HepG2 (cell line): ENCODE data around the gene PRCD. TPM values are rescaled to one million over a fixed set of nuclear protein-coding genes. Genes with fewer than 3 reads are reported as not detected.

Source experiments
- CHD4 ChIP-seq: fragments of 200-600 bp; sonication (generic); IDR thresholded peaks from 2 replicates; pipeline ENCODE4 v1.7.0; 2017; ENCODE audit warnings: mild to moderate bottlenecking, low read length, borderline replicate concordance
- ELF1 ChIP-seq: sonication (generic); formaldehyde crosslinking; IDR thresholded peaks from 2 replicates; pipeline ENCODE4 v1.4.0; 2020; ENCODE audit warnings: missing genetic modification reagents
- HIC2 ChIP-seq: sonication (generic); formaldehyde crosslinking; IDR thresholded peaks from 2 replicates; pipeline ENCODE4 v1.9.0; 2022; ENCODE audit warnings: low read depth, missing genetic modification reagents
- JARID2 ChIP-seq: sonication (generic); formaldehyde crosslinking; IDR thresholded peaks from 2 replicates; pipeline ENCODE4 v1.8.1; 2023; ENCODE audit warnings: missing genetic modification reagents, inconsistent platforms; ENCODE audit not compliant: insufficient replicate concordance
- LCORL ChIP-seq, 2 experiments: fragments of 450-650 bp in 1 of 2; sonication (generic) in 1 of 2; formaldehyde crosslinking in 1 of 2; IDR thresholded peaks; 2 replicates each; pipeline versions ENCODE4 v1.5.0 to v1.6.1; 2017 to 2020; ENCODE audit warnings: antibody characterized with exemption in 1 of 2, missing genetic modification reagents in 1 of 2
- NRL ChIP-seq: sonication (generic); formaldehyde crosslinking; IDR thresholded peaks from 2 replicates; pipeline ENCODE4 v1.5.0; 2020; ENCODE audit warnings: missing genetic modification reagents, mild to moderate bottlenecking, moderate library complexity, borderline replicate concordance
- REXO4 ChIP-seq: sonication (generic); formaldehyde crosslinking; IDR thresholded peaks from 2 replicates; pipeline ENCODE4 v1.8.0; 2022; ENCODE audit warnings: missing genetic modification reagents, mild to moderate bottlenecking, borderline replicate concordance
- RFX3 ChIP-seq: IDR thresholded peaks from 2 replicates; pipeline ENCODE4 v1.6.1; 2016; ENCODE audit warnings: missing biosample characterization, missing genetic modification reagents
- SALL2 ChIP-seq: sonication (generic); formaldehyde crosslinking; IDR thresholded peaks from 2 replicates; pipeline ENCODE4 v1.8.1; 2023; ENCODE audit warnings: mild to moderate bottlenecking, missing genetic modification reagents, inconsistent platforms
- TFE3 ChIP-seq: IDR thresholded peaks from 2 replicates; pipeline ENCODE4 v1.6.1; 2016
- UBTF ChIP-seq: sonication (generic); formaldehyde crosslinking; IDR thresholded peaks from 2 replicates; pipeline ENCODE4 v1.4.0; 2020; ENCODE audit warnings: mild to moderate bottlenecking, missing genetic modification reagents
- ZBTB44 ChIP-seq: sonication (generic); formaldehyde crosslinking; IDR thresholded peaks from 2 replicates; pipeline ENCODE4 v1.4.0; 2020; ENCODE audit warnings: missing genetic modification reagents
- ZNF547 ChIP-seq: sonication (generic); formaldehyde crosslinking; IDR thresholded peaks from 2 replicates; pipeline ENCODE4 v1.5.1; 2020; ENCODE audit warnings: mild to moderate bottlenecking, missing genetic modification reagents
- ZNF615 ChIP-seq: sonication (generic); formaldehyde crosslinking; IDR thresholded peaks from 2 replicates; pipeline ENCODE4 v1.5.0; 2020; ENCODE audit warnings: mild to moderate bottlenecking, missing genetic modification reagents, borderline replicate concordance
- polyA plus RNA-seq, 8 experiments: library from polyadenylated mRNA; depleted of rRNA in 3 of 8; stranded (reverse) in 7 of 8; unstranded in 1 of 8; fragments of >200 nt; fragmentation: Illumina TruSeq in 4 of 8; extraction: Trizol in 4 of 8; gene quantifications; 2 replicates each; pipeline versions ENCODE4 v1.2.1 to v1.2.3, GENCODE V29; 2011 to 2016; ENCODE audit warnings: low read depth in 4 of 8, missing spikeins in 1 of 8, mixed read lengths in 1 of 8; ENCODE audit not compliant: insufficient read depth in 1 of 8
- total RNA-seq, 5 experiments: library from RNA; depleted of rRNA; stranded (reverse); fragments of >200 nt; fragmentation: Illumina TruSeq; extraction: Trizol; gene quantifications; 2 replicates each; pipeline ENCODE4 v1.2.3, GENCODE V29; 2016; ENCODE audit warnings: low read depth in 1 of 5
- TF ChIP-seq, protein P1 (sequence below): sonication (generic); formaldehyde crosslinking; IDR thresholded peaks from 2 replicates; pipeline ENCODE4 v1.5.0; 2020; ENCODE audit warnings: mild to moderate bottlenecking, missing genetic modification reagents
- TF ChIP-seq, protein P2 (sequence below): sonication (generic); formaldehyde crosslinking; IDR thresholded peaks from 2 replicates; pipeline ENCODE4 v1.9.0; 2022; ENCODE audit warnings: missing genetic modification reagents, mild to moderate bottlenecking, borderline replicate concordance

Gene PRCD
- total and polyA plus RNA-seq, 2 of the 13 experiments (the other 11 are each of a cell fraction or from before 2014, with no cell fraction given): 0.51 TPM; not detected in 1

- TF ChIP-seq HIC2 (CRISPR knock-in tag): 0 out of 2 replicates have a peak, but pooled peaks have one; percentile 32
- no peak for TF ChIP-seq RFX3
- TF ChIP-seq UBTF (CRISPR knock-in tag): 0 out of 2 replicates have a peak, but pooled peaks have one; percentile 18
- TF ChIP-seq JARID2 (CRISPR knock-in tag): no peak
- TF ChIP-seq, protein P1, sequence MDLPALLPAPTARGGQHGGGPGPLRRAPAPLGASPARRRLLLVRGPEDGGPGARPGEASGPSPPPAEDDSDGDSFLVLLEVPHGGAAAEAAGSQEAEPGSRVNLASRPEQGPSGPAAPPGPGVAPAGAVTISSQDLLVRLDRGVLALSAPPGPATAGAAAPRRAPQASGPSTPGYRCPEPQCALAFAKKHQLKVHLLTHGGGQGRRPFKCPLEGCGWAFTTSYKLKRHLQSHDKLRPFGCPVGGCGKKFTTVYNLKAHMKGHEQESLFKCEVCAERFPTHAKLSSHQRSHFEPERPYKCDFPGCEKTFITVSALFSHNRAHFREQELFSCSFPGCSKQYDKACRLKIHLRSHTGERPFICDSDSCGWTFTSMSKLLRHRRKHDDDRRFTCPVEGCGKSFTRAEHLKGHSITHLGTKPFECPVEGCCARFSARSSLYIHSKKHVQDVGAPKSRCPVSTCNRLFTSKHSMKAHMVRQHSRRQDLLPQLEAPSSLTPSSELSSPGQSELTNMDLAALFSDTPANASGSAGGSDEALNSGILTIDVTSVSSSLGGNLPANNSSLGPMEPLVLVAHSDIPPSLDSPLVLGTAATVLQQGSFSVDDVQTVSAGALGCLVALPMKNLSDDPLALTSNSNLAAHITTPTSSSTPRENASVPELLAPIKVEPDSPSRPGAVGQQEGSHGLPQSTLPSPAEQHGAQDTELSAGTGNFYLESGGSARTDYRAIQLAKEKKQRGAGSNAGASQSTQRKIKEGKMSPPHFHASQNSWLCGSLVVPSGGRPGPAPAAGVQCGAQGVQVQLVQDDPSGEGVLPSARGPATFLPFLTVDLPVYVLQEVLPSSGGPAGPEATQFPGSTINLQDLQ (CRISPR knock-in tag): no peak
- no peak for TF ChIP-seq ZNF547 (CRISPR knock-in tag)
- TF ChIP-seq ELF1 (CRISPR knock-in tag): no peak
- TF ChIP-seq TFE3 (CRISPR knock-in tag): peak; percentile 32; the same call in 1 of the 2 replicates
- no peak for TF ChIP-seq CHD4
- TF ChIP-seq SALL2 (CRISPR knock-in tag): no peak
- no peak for TF ChIP-seq REXO4 (CRISPR knock-in tag)
- TF ChIP-seq, protein P2, sequence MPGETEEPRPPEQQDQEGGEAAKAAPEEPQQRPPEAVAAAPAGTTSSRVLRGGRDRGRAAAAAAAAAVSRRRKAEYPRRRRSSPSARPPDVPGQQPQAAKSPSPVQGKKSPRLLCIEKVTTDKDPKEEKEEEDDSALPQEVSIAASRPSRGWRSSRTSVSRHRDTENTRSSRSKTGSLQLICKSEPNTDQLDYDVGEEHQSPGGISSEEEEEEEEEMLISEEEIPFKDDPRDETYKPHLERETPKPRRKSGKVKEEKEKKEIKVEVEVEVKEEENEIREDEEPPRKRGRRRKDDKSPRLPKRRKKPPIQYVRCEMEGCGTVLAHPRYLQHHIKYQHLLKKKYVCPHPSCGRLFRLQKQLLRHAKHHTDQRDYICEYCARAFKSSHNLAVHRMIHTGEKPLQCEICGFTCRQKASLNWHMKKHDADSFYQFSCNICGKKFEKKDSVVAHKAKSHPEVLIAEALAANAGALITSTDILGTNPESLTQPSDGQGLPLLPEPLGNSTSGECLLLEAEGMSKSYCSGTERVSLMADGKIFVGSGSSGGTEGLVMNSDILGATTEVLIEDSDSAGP (CRISPR knock-in tag): 0 out of 2 replicates have a peak, but pooled peaks have one; percentile 32
- peak; percentile 60; the same call in 1 of the 2 replicates for TF ChIP-seq NRL (CRISPR knock-in tag)
- TF ChIP-seq ZBTB44 (CRISPR knock-in tag): no peak
- TF ChIP-seq ZNF615 (CRISPR knock-in tag): no peak
- no peak for TF ChIP-seq LCORL (IDR thresholded peaks at IDR 0.05)
- TF ChIP-seq LCORL (CRISPR knock-in tag; IDR thresholded peaks at IDR 0.05): 0 out of 2 replicates have a peak, but pooled peaks have one; percentile 31
Observed at GRCh38 chr17:76517638-76518038, 22.2 kb upstream of the PRCD start (continued).
